Transverse colon (tissue), 4 donors: ENCODE measurements around the gene SLC4A2. TPM values are rescaled to one million over a fixed set of nuclear protein-coding genes. Genes with fewer than 3 reads are reported as not detected.
A peak's percentile ranks its signal among the peaks of the same experiment; 100 is the strongest.

ENCODE experiments used
- DNase-seq: peaks from one replicate; pipeline ENCODE4 v3.0.0-alpha.2; 2019
- H3K27ac ChIP-seq, 4 donors: fragments of 200-600 bp; sonication (generic); 2 replicates each; pipeline ENCODE4 v1.5.1; 2016 to 2018; ENCODE audit warnings: inconsistent platforms in 4 of 4
- H3K27me3 ChIP-seq: fragments of 200-600 bp; sonication (generic); 2 replicates; pipeline ENCODE4 v1.5.1; 2017; ENCODE audit warnings: inconsistent platforms
- H3K36me3 ChIP-seq, 4 donors: fragments of 200-600 bp; sonication (generic); 2 replicates each; pipeline ENCODE4 v1.5.1; 2017 to 2019; ENCODE audit warnings: inconsistent platforms in 4 of 4
- H3K4me1 ChIP-seq, 4 donors: fragments of 200-600 bp; sonication (generic); 2 replicates each; pipeline ENCODE4 v1.5.1; 2017 to 2020; ENCODE audit warnings: inconsistent platforms in 4 of 4
- H3K4me3 ChIP-seq, 4 donors: fragments of 200-600 bp; sonication (generic); 1 replicate in 1 of 4; 2 replicates in 3 of 4; pipeline versions ENCODE4 v1.5.1 to v1.6.1; 2017 to 2019; ENCODE audit warnings: inconsistent platforms in 4 of 4
- H3K9me3 ChIP-seq, 2 donors: fragments of 200-600 bp; sonication (generic); 2 replicates each; pipeline ENCODE4 v1.5.1; 2017 to 2019; ENCODE audit warnings: inconsistent platforms in 2 of 2
- EP300 ChIP-seq: sonication (generic); formaldehyde crosslinking; IDR thresholded peaks from one replicate; pipeline ENCODE4 v1.6.1; 2017; ENCODE audit warnings: antibody characterized with exemption, low read depth
- POLR2A ChIP-seq: fragments of 450-650 bp; IDR thresholded peaks from one replicate; pipeline ENCODE4 v1.6.1; 2016; ENCODE audit warnings: antibody characterized with exemption, mild to moderate bottlenecking, moderate library complexity
- POLR2AphosphoS5 ChIP-seq, 3 donors: sonication (generic); formaldehyde crosslinking; IDR thresholded peaks; one replicate each; pipeline ENCODE4 v1.6.1; 2016; ENCODE audit warnings: antibody characterized with exemption in 3 of 3
- WGBS, 2 donors: methylation state at CpG; one replicate each; pipeline ENCODE4 v1.1.5; 2018; ENCODE audit warnings: low coverage in 1 of 2; 5-methylcytosine and 5-hydroxymethylcytosine counted together
- in situ Hi-C, 4 donors: fragments of 200-750 bp; cut with MboI; loops; one replicate each; pipeline versions ENCODE4 v1.15.0 to v1.15.1; 2017; ENCODE audit warnings: low sequenced_read_pairs in 3 of 4, low pct_ligation_motif_present in 1 of 4, low pct_unique_long_range_greater_than_20kb in 1 of 4
- intact Hi-C: fragments of 100-400 bp; cut with DNase I; formaldehyde crosslinking; loops from one replicate; pipeline ENCODE4 v1.15.1; 2023; ENCODE audit warnings: low total_unique reads
- total RNA-seq, 4 donors: library from RNA; depleted of rRNA; stranded (reverse); fragments of >200 nt; gene quantifications; one replicate each; pipeline ENCODE4 v1.1.0, GENCODE V29; 2016
- TF ChIP-seq, protein P1 (sequence below), 5 experiments: fragments of 200-600 bp in 3 of 5; fragments of 450-650 bp in 2 of 5; sonication (generic) in 3 of 5; IDR thresholded peaks; 1 replicate in 2 of 5; 2 replicates in 3 of 5; pipeline ENCODE4 v1.5.1; 2016 to 2017; ENCODE audit warnings: antibody characterized with exemption in 5 of 5, inconsistent platforms in 3 of 5, mild to moderate bottlenecking in 2 of 5, moderate library complexity in 1 of 5

The SLC4A2 gene
- total RNA-seq, 4 donors from 2014 or later, result 61.7 to 464 (median 83.2) TPM

DNA sequence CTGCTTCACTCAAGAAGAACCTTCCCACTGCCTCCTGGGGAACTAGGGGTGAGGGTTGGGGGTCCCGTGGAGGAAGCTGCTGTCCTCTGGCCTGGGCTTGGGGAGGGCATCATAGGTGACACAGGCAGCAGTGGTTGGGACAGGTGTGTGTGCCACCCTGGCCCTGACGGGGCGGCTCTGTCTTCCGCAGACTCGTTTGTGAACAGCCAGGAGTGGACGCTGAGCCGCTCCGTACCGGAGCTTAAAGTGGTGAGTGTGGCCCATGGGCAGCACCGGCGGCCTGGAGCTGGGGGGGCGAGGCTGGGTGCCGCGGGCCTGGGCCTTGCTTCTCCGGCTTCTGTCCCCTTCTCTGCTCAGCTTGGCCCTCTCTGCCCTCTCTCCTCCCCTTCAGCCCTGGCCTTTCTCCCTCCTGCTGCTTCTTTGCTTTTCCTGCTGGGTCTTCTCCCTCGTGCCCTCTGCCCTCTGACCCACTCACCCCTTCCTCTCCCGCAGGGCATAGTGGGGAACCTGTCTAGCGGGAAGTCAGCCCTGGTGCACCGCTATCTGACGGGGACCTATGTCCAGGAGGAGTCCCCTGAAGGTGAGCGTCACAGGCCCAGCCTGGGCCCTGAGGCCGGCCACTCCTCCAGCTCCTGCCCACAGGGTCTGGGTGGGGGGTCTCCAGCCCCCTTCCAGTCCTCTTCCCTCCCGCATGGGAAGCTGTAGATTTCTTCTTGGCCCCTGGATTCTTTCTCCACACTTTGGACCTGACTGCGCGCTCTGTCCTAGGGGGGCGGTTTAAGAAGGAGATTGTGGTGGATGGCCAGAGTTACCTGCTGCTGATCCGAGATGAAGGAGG, 57.4 kb downstream of the SLC4A2 start:
- in situ Hi-C loops, result no loop called here
- 73 to 94% methylated on average over 3 to 27 of the region's 27 CpGs for WGBS, 2 donors
- no peak for DNase-seq
- Histone ChIP-seq H3K9me3 (no peaks in the 10 kb centered on the region), H3K36me3 (peaks cover 0 to 15% (median 4%) of the 10 kb centered on the region in 4 donors), H3K4me1 (peaks cover 15 to 26% (median 22%) of the 10 kb centered on the region in 4 donors), H3K4me3 (no peak overlapping the region), H3K27me3 (no peaks in the 10 kb centered on the region), H3K27ac (peak overlapping the region in 1 of 4 donors; percentile 59)
- intact Hi-C loops, result no loop called here
- TF ChIP-seq, protein P1, sequence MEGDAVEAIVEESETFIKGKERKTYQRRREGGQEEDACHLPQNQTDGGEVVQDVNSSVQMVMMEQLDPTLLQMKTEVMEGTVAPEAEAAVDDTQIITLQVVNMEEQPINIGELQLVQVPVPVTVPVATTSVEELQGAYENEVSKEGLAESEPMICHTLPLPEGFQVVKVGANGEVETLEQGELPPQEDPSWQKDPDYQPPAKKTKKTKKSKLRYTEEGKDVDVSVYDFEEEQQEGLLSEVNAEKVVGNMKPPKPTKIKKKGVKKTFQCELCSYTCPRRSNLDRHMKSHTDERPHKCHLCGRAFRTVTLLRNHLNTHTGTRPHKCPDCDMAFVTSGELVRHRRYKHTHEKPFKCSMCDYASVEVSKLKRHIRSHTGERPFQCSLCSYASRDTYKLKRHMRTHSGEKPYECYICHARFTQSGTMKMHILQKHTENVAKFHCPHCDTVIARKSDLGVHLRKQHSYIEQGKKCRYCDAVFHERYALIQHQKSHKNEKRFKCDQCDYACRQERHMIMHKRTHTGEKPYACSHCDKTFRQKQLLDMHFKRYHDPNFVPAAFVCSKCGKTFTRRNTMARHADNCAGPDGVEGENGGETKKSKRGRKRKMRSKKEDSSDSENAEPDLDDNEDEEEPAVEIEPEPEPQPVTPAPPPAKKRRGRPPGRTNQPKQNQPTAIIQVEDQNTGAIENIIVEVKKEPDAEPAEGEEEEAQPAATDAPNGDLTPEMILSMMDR (IDR thresholded peaks at IDR 0.05), result no peak
- TF ChIP-seq EP300 (no peak), POLR2AphosphoS5 (IDR thresholded peaks at IDR 0.05) (no peak), POLR2A (no peak)

DNA sequence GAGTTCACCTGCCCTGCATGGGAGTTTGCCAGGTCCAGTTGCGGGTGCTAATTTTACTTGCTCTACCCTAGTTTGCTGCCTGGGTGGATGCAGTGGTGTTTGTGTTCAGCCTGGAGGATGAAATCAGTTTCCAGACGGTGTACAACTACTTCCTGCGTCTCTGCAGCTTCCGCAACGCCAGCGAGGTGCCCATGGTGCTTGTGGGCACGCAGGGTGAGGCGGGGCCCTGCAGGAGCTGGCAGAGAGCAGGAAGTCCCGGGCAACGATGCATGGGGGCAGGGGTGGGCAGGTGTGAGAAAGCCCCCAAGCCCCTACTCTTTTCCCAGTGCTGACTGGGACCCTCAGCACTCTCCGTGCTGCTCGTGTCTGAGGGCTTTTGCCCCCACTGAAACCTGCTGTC, 58.2 kb downstream of the SLC4A2 start:
- Histone ChIP-seq H3K4me3 (no peak overlapping the region), H3K4me1 (peaks cover 15 to 26% (median 22%) of the 10 kb centered on the region in 4 donors), H3K9me3 (no peaks in the 10 kb centered on the region), H3K27ac (no peak overlapping the region), H3K36me3 (peaks cover 0 to 15% (median 4%) of the 10 kb centered on the region in 4 donors), H3K27me3 (no peaks in the 10 kb centered on the region)
- TF ChIP-seq, protein P1 (IDR thresholded peaks at IDR 0.05), result no peak
- TF ChIP-seq EP300 (no peak), POLR2AphosphoS5 (IDR thresholded peaks at IDR 0.05) (no peak), POLR2A (no peak)
- 85% methylated on average over 11 of the region's 12 CpGs; no CpG with 5 or more reads in 1 of the 2 donors for WGBS, 2 donors
- DNase-seq, result no peak
- intact Hi-C loops, result no loop called here
- in situ Hi-C loops, result no loop called here

DNA sequence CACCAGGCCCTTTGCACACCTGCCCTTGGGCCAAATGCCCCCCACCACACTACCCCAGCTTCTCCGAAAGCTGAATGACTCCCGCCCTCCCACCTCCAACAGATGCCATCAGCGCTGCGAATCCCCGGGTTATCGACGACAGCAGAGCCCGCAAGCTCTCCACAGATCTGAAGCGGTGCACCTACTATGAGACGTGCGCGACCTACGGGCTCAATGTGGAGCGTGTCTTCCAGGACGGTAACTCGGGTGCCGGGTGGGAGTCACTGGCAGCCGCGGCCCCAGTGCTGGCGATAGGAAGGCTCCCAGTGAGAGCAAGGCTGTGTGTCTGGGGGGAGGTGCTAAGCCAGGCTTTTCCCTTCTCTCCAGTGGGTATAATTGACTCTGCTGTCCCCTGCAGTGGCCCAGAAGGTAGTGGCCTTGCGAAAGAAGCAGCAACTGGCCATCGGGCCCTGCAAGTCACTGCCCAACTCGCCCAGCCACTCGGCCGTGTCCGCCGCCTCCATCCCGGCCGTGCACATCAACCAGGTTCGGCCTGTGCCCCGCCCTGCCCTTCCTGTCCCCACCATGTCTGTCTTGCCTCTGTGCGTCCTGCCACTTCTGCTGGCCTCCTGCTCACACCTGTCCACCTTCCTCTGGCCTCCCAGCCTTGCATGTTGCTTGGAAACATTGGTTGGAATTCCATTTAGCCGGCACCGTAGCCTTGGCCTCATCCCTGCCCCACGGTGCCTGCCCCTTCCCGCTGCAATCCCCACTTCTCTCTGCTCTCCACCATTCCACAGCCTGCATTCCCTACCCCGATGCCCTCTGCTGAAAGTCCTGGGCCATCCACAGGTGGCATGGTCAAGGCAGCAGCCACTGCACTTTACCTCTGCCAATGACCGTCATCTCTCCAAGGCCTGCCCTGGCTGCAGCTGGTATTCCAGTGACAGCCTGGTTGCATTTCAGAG, 59.0 kb downstream of the SLC4A2 start:
- intact Hi-C loops, result no loop called here

More for the DNA sequence above, 59.0 kb downstream of the SLC4A2 start:
- peaks cover 15 to 22% (median 21%) of the 10 kb centered on the region in 4 donors for H3K4me1 ChIP-seq
- DNase-seq, result no peak
- no peaks in the 10 kb centered on the region for H3K9me3 ChIP-seq
- no peaks in the 10 kb centered on the region for H3K27me3 ChIP-seq
- in situ Hi-C loops, result no loop called here
- no peak overlapping the region for H3K27ac ChIP-seq
- TF ChIP-seq POLR2AphosphoS5 (IDR thresholded peaks at IDR 0.05), result no peak
- no peak for TF ChIP-seq EP300
- TF ChIP-seq, protein P1 (IDR thresholded peaks at IDR 0.05), result no peak
- TF ChIP-seq POLR2A, result no peak
- peaks cover 0 to 15% (median 4%) of the 10 kb centered on the region in 4 donors for H3K36me3 ChIP-seq
- H3K4me3 ChIP-seq, result no peak overlapping the region
- 89 to 96% methylated on average over 5 to 38 of the region's 38 CpGs for WGBS, 2 donors
